Ovary (tissue), 3 donors: ENCODE data around the gene LTB4R.

Experiments
- CTCF ChIP-seq, 3 donors: fragments of 450-650 bp in 2 of 3; fragments of 200-600 bp in 1 of 3; IDR thresholded peaks; one replicate each; pipeline versions ENCODE4 v1.5.1 to v1.8.0; 2016 to 2022; ENCODE audit warnings: antibody characterized with exemption in 3 of 3, mild to moderate bottlenecking in 1 of 3
- EP300 ChIP-seq: sonication (generic); formaldehyde crosslinking; IDR thresholded peaks from one replicate; pipeline ENCODE4 v1.6.1; 2017; ENCODE audit warnings: antibody characterized with exemption
- POLR2A ChIP-seq: fragments of 450-650 bp; IDR thresholded peaks from one replicate; pipeline ENCODE4 v1.6.1; 2017; ENCODE audit warnings: antibody characterized with exemption, mild to moderate bottlenecking, moderate library complexity
- donor health status: DM: no; HTN: no; CAD: no.

GRCh38 chr14:24321212-24321975 lies 10.1 kb downstream of the LTB4R start:
- TF ChIP-seq CTCF (IDR thresholded peaks at IDR 0.05) (no peak), POLR2A (no peak), EP300 (no peak)
